ENCODE results near the gene DISC1.

DNA sequence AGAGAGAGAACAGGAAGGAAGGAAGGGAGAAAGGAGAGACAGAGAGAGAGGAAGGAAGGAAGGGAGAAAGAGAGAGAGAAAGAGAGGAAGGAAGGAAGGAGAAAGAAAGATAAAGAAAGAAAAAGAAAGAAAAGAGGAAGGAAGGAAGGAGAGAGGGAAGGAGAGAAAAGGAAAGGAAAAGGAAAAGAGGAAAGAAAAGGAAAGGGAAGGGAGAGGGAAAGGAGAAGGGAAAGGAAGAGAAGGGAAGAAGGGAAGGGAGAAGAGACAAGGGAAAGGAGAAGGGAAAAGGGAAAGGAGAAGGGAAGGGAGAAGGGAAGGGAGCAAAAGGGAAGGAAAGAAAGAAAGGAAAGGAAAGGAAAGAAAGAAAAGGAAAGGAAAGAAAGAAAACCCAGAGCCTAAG, 404.6 kb downstream of the DISC1 start:
- TF ChIP-seq CTCF (IDR thresholded peaks at IDR 0.05) = no peak
- no peak for TF ChIP-seq SIN3A (IDR thresholded peaks at IDR 0.05; ENCODE audit: borderline replicate concordance, insufficient read depth, low read depth, low read length)
- TF ChIP-seq POLR2AphosphoS5 (IDR thresholded peaks at IDR 0.05; ENCODE audit: low read depth, low read length) = no peak
- TF ChIP-seq TCF7L2 (IDR thresholded peaks at IDR 0.05; ENCODE audit: low read depth, low read length) = no peak
- no peak for TF ChIP-seq REST (IDR thresholded peaks at IDR 0.05; ENCODE audit: insufficient read depth in 1 of 2, low read depth in 2 of 2, low read length in 1 of 2)
